HepG2 (cell line): Measurements from ENCODE around the gene ZNF683. TPM values are rescaled to one million over a fixed set of nuclear protein-coding genes. Genes with fewer than 3 reads are reported as not detected.

ENCODE experiments used
- AHDC1 ChIP-seq: sonication (generic); formaldehyde crosslinking; IDR thresholded peaks from 2 replicates; pipeline ENCODE4 v1.5.1; 2020; ENCODE audit warnings: mild to moderate bottlenecking, missing genetic modification reagents, borderline replicate concordance
- FOXP1 ChIP-seq, 2 experiments: fragments of 450-650 bp in 1 of 2; IDR thresholded peaks; 2 replicates each; pipeline ENCODE4 v1.6.1; 2017 to 2018; ENCODE audit warnings: antibody characterized with exemption in 1 of 2
- ZBTB33 ChIP-seq: sonication (generic); formaldehyde crosslinking; IDR thresholded peaks from 2 replicates; pipeline ENCODE4 v1.4.0; 2020; ENCODE audit warnings: missing genetic modification reagents
- polyA plus RNA-seq, 8 experiments: library from polyadenylated mRNA; depleted of rRNA in 3 of 8; stranded (reverse) in 7 of 8; unstranded in 1 of 8; fragments of >200 nt; fragmentation: Illumina TruSeq in 4 of 8; extraction: Trizol in 4 of 8; gene quantifications; 2 replicates each; pipeline versions ENCODE4 v1.2.1 to v1.2.3, GENCODE V29; 2011 to 2016; ENCODE audit warnings: low read depth in 4 of 8, missing spikeins in 1 of 8, mixed read lengths in 1 of 8; ENCODE audit not compliant: insufficient read depth in 1 of 8
- total RNA-seq, 5 experiments: library from RNA; depleted of rRNA; stranded (reverse); fragments of >200 nt; fragmentation: Illumina TruSeq; extraction: Trizol; gene quantifications; 2 replicates each; pipeline ENCODE4 v1.2.3, GENCODE V29; 2016; ENCODE audit warnings: low read depth in 1 of 5

Gene ZNF683
- total and polyA plus RNA-seq, 2 of the 13 experiments (the other 11 are each of a cell fraction or from before 2014, with no cell fraction given): not detected

GRCh38 chr1:26352338-26352679 lies 20.2 kb downstream of the ZNF683 start (continued):
- TF ChIP-seq ZBTB33 (CRISPR knock-in tag) (0 out of 2 replicates have a peak, but pooled peaks have one; percentile 1), FOXP1 (IDR thresholded peaks at IDR 0.05) (0 out of 2 replicates have a peak, but pooled peaks have one; percentile 37), FOXP1 (CRISPR knock-in tag; IDR thresholded peaks at IDR 0.05) (no peak), AHDC1 (CRISPR knock-in tag) (no peak)
